Renal cortical epithelial cell (primary cell): Measurements from ENCODE around the gene PIGU. TPM values are rescaled to one million over a fixed set of nuclear protein-coding genes. Genes with fewer than 3 reads are reported as not detected.
A peak's percentile ranks its signal among the peaks of the same experiment; 100 is the strongest.
"Not testable (repeated sequence)": the region's sequence is repeated elsewhere in the genome, so short reads cannot be mapped to it uniquely, and the experiment has no call there.

Source experiments
- DNase-seq: peaks from one replicate; pipeline ENCODE4 v3.0.0-alpha.2; 2011; ENCODE audit warnings: low read depth
- total RNA-seq: library from RNA; depleted of rRNA; stranded (reverse); fragments of >200 nt; gene quantifications from 2 replicates; pipeline ENCODE4 v1.2.3, GENCODE V29; 2014

PIGU gene
- total RNA-seq, 1 donor from 2014 or later: 9.7 TPM

DNA sequence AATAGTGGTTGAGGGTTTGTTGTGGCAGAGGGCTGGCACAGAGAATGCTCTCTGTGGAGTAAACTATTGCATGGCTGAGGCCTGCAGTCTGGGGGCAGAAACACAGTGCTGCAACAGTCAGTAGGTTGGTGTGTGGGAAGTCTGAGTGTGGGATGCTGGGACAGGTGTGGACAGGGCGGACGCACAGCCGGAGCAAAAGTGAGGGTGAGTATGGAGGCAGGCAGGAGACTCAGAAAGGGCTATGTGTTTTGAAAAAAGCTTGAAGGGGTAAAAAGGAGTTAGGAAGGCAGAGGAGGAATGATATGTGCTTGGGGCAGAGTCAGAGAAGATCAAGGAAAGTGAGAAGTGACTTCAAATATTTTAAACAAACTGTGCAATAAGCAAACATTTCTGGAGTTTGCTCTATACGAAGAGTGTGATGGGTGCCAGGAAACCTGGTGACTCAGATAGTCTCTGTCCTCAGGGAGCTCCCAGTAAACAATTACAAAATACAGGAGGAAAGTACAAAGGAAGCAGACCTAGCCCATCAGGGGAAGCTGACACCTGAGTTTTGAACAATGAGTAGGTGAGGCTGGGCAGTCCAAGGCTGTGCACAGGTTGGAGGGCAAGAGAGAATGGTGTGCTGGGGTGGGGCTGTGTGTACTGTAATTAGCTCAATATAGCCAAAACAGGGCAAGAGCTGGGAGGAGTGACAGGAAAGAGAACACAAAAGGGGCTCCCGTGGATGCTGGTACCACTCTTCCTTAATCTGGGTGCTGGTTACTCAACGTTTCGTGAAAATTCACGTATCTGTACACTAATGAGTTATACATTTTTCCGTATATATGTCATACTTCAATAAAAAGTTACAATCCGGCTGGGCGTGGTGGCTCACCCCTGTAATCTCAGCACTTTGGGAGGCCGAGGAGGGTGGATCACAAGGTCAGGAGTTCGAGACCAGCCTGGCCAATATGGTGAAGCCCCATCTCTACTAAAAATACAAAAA is 55.2 kb downstream of the PIGU start:
- DNase-seq: no peak

DNA sequence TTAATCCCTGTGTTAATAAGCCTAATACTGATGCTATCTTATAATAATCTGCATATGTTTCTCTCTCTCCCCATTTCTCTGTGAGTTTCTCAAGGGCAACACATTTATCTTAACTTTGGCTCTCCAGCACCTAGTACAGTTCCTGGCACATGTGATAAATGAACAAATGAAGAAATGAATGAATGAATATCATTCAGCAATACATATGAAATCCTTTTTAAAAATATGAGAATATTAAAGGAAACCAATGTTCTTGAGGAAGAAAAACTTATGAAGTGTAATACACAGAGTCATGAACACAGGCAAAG is 55.9 kb downstream of the PIGU start:
- DNase-seq: no peak

DNA sequence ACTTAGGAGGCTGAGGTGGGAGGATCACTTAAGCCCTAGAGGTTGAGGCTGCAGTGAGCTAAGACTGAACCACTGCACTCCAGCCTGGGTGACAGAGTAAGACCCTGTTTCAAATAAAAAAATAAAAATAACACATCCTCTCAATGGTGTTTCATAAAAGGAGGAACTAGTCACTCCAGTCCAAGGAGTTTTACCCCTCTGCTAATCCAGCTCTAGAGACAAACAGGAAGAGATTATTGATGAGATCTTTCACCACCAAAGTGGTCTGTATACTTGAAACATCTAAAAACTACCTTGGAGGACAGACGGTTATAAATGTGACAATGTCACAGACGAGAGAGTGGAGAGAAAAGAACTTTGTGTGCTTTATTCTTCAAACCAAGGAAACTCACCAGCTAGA is 58.2 kb downstream of the PIGU start:
- DNase-seq: no peak

DNA sequence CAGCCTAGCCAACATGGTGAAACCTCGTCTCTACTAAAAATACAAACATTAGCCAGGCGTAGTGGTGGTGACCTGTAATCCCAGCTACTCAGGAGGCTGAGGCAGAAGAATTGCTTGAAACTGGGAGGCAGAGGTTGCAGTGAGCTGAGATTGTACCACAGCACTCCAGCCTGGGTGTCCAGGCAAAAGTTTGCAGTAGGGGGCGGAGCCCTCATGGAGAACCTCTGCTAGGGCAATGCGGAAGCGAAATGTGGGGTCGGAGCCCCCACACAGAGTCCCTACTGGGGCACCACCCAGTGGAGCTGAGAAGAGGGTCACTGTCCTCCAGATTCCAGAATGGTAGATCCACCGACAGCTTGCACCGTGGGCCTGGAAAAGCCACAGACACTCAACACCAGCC is 60.0 kb downstream of the PIGU start:
- DNase-seq: not testable (repeated sequence)

DNA sequence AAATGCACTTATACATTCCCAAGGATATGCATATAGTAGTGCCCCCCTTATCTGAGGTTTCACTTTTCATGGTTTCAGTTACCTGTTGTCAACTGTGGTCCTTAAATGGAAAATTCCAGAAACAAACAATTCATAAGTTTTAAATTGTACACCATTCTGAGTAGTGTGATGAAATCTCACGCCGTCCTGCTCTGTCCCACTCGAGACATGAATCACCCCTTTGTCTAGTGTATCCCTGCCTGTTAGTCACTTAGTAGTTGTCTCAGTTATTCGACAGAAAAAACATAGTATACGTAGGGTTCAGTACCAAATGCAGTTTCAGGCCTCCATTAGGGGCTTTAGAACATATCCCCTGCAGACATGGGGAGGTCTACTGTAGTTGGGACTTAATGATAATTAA is 61.4 kb downstream of the PIGU start:
- DNase-seq: no peak

DNA sequence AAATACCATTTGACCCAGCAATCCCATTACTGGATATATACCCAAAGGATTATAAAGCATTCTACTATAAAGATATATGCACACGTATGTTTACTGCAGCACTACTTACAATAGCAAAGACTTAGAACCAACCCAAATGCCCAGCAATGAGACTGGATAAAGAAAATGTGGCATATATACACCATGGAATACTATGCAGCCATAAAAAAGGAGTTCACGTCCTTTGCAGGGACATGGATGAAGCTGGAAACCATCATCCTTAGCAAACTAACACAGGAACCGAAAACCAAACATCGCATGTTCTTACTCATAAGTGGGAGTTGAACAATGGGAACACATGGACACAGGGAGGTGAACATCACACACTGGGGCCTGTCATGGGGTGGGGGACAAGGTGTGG is 64.9 kb downstream of the PIGU start:
- DNase-seq: not testable (repeated sequence)

DNA sequence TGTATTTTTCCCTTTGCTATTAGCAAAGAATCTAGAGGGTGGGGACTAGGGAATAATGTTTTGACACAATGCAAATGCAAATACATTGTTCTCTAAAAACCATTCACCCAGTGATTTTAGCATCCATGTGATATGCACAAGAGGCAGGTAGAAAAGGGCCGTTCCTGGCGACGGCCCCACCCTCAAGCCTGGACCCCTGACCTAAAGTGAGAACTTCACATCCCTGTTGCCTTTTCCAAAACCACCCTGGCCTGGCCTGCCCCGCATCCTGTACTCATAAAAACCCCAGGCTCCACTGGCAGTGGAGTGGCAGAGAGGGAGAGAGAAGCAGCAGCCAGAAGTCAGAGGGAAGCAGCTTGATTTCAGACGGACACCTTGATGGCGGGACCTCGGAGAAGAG is 69.8 kb downstream of the PIGU start:
- no peak for DNase-seq

DNA sequence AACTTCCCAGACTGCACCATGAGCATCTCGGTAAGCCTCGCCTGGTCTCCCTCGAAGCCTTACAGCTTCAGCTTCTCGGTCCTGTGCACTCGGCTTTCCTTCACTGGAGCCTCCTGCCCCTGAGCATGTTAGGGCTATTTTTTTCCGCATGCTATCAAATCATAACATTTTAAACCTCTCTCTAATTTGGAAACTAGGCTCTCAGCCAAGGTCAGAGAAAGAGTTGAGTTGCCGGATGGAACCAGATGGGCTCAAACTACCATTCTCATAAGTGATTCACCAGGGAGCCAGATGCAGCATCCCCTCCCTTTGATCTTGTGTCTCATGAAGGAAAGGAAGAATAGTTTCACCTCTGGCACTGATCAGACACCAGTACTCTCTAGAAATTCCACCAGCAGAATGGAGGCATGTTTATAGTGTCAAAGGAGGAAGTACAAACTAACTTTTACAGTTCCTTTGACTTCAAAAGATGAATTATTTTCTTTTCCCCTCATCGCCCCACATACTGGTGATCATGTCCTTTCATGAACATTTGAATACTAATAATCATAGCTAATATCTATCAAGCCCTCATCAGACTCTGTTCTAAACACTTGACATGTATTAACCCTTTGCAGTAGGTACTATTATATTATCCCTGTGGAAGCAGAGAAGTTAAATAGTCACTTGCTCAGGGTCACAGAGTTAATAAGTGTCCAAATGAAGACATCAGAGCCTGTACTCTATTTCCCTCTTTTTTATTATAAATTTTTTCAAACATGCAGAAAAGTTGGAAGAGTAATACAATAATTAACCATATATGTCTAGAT is 71.7 kb downstream of the PIGU start:
- peak; percentile 33 for DNase-seq

DNA sequence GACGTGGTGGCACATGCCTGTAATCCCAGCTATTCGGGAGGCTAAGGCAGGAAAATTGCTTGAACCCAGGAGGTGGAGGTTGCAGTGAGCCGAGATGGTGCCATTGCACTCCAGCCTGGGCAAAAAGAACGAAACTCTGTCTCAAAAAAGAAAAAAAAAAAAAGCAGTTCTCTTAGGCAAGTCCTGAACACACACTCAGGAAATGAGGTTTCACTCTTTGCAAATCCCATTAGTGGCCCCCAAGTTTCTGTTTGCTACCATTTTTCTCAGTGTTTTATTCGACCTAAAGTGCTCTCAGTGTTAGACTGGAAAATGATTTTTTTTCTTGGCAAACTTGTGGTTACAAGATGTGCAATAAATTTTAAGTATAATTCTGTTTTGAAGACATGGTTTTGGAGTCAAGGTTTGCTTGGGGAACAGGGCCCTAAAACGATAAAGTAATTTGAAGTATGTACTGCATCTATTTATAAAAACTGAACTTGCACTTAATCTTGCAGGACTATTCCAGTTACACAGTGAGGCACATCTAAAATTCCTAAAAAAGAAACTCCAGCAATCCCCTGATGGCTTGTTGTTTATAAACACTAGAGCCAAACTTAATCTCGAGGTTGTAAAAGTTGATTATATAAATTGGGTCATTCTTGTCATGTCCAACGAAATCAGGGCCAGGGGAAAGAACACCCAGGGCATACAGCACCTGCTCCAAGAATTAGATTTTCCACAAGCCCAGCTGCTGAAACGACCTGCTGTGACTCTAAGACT is 75.8 kb downstream of the PIGU start:
- DNase-seq: no peak

DNA sequence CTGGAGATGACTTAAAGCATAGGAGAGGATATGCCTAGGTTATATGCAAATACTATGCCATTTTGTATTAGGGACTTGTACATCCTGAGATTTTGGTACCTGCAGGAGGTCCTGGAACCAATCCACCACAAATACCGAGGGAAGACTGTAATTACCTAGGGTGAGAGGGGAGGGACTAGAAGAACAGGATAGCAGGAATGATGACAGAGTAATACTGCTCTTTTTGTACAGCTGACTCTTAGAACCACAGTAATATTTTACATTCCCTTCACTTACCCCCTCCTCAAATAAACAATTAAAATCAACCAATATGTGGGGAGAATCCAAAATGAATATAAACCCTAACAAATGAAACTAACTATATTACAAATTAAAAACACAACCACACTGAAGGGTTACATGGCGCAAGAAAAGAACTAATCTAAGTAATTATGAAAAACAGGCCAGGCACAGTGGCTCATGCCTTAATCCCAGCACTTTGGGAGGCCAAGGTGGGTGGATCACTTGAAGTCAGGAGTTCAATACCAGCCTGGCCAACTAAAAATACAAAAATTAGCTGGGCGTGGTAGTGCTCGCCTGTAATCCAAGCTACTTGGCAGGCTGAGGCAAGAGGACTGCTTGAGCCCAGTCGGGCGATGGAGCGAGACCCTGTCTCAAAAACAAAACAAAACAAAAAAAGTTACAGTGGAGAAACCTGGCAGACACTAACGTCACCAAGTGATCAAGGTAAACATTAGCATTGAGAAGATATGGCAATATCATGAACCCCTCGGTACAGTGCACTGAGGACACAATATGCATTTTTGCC is 81.3 kb downstream of the PIGU start:
- DNase-seq: no peak

DNA sequence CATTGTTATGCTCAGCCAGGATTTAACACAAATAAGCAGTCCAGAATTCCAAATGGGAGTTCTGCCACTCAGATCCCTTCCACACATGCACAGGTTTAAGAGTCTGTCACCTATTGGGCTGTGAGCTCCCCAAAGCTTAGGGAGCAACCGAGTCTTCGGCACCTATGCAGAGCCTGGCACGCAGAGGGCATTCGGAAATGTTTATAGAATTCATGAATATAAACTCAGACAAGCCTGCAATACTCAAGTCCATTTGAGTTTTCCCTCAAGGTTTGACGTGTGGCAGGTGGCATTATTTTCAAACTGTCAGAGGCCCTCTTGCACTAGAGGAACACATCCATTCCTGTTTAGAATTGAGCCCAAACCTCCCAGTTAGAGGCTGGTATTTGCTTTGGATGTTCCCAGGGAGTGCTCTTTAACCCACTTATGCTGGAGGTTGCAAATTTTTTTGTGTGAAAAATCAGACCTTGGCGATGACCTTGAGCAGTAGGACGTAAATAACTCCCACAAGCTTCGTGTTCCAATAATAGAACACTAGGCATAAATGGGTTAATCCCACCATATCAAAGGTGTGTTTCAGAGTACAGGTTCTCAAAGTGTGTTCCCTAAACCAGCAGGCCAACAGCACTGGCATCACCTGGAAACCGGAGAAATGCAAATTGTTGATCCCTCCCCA is 90.3 kb downstream of the PIGU start:
- DNase-seq: no peak

DNA sequence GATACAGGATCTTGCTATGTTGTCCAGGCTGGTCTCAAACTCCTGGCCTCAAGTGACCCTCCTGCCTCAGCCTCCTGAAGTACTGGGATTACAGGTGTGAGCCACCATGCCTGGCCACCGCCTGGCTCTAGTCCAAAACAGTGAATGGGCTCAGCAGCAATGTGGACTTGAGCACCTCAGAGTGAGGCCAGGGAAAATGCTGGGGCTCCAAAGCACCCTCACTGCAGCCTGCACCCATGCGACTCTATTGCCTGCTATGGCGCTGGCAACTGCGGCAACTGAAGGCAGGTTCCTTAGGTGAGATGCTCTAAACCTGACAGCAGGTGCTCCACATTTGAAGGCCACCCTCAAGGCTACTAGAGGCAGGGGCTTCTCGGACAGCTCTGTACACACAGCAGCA is 91.9 kb downstream of the PIGU start:
- no peak for DNase-seq

DNA sequence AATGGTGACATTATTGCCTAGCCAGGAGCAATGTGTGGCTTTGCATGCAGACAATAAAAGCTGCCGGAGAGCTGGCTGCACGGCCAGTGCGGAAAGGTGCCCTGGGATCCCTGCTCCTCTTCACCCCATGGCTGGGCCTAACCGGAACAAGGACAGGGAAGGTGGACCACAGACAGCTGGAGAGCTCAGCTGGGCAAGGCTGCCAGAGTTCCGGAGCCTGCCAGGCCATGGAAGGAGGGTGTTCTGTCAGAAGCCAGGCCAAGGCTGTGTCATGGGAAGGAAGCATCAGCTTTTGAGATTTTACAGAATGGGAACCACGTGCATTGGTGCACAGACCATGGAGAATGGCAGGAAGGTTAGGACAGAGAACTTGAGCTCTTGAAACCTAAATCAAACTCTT is 93.3 kb downstream of the PIGU start:
- DNase-seq: no peak

DNA sequence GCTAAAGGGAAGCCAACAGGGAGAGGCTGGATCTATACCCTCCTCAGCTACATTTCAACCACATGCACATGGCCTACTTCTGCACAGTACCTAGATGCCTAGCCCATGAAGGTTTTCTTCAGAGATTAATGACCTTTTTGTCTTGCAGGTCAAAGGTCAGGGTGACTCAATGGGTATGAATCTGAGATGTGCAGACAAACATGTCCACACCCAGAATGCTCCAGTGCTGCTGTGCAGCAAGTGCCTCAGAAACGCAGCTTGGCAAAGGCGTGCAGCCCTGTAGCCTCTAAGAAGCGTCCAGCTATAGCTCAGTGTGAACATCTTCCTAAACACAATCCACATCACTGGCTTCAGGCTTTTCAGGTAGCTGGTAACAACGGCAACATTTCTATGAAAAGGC is 94.0 kb downstream of the PIGU start:
- DNase-seq: peak; percentile 27

DNA sequence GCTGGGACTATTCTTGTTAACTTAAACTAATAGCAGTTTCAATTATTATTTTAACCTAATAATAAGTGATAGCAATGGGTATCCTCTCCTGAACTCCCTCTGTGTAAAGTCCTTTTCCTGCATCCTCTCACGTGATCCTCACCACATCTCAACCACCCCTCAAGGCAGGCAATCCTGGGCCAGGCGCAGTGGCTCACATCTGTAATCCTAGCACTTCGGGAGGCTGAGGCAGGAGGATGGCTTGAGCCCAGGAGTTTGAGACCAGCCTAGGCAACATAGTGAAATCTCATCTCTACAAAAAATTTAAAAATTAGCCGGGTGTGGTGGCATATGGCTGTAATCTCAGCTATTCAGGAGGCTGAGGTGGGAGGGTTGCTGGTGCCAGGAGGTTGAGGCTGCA is 94.7 kb downstream of the PIGU start:
- no peak for DNase-seq

DNA sequence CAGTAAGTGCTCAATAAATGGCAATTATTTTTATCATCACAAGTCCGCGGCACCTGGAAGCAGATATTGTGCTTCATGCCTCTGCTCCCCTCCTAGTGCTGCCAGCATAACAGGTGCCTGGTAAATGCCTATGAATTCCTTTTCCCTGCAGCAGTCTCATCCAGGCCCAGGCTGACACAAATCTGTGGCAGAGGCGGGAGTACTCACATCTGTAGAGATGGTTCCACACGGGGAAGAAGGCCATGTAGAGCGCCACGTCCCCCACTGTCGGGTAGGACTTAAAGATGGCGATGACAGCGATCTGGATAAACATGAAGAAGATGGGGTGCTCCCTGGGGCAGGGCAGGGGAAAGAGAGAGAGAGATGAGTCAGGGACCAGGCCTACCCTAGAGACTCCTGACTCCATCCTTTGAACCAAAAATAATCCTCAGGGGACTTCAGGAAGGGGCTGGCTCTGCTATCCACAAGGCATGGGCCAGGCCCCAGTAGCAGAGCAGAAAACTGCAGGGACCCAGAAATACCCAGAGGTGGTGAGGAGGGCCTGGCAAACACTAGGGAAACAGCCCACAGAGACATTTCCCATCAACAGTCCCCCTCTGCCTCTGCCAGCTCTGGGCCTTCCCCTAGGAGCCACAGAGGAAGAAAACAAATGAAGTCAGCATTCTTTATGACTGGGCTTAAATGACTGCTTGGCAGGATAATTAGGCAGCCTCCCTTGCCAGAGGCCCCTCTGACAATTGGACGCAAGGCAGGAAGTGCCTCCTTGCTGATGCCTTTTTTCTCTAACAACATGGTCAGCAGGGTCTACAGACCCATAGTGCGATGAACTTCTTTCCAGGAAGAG is 95.3 kb downstream of the PIGU start:
- DNase-seq: peak; percentile 52

DNA sequence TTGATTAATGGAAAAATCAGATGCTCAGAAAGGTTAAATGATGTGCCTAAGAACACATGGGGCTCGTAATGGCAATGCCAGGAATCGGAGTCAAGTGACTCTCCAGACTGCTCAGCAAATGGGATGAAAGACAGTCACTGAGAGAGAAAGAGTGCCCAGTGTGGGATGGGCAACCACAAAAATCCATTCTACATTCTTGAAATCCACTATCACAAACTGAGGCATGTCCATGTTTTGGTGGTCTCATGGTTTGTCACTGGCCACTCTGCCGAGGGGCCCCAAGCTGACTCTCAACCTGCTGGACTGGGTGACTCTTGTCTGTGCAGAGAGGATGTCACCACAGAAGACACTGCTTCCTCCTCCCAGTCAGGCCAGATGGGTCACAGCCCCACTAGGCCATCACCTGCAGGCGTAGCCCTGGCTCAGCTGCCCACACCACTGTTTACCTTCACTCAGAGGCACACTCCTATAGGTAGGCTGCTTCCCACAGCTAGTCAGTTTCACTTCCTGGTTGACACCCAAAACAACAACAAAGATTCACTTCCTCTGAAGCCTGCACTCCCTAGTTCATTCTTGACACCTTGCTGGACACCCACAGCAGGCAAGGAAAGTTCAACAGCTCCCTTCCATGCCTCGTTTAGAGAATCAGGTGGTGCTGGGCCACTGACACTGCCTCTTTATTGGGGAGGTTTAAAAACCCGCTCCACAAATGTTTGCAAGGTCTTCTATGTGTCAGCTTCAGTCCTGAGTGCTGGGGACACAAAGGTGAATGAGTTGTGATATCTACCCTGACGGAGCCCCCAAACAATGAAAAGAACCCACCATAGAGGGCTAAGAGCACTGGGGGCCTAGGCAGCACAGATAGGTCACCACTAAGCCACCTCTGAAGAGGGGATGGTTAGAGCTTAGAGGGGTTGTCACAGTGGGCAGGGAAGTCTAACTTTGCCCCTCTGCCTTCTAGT is 96.6 kb downstream of the PIGU start:
- no peak for DNase-seq

DNA sequence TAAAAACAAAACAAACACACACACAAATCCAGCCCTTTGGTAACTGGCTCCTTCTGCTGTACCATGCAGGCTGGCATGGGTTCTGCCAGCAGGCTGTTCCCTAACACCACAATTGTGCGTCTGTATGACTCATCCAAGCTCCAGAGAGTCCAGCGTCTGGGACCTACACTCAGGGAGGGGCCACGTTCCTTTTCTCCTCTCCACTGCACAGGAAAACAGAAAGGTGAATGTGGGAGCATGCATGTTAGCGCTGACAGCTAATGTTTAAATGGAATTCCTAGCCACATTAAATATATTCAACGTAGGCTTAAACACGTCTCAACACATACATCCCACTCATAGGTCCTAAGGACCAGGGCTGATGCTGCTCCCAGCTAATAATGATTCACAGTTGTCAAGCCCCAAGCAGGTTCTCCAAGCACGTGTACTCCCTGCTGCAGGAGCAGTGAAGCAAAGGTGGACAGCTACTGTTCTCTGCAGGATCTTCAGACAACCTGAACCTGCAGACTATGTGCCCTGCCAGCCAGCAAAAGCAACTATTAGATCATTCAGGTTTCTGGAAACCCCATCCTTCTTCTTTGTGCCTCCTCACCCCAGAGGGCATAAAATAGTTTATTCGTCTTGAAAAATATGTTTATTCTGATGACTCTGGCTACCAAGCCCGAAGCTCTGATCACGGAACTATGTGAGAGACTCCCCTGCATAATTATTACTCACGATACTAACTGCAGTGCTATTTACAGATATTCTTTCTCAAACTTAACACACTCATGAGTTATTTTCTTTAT is 97.5 kb downstream of the PIGU start:
- peak; percentile 85 for DNase-seq
